Endothelial cell of umbilical vein (primary cell): ENCODE data around the gene CEBPA.

Source experiments
- EZH2 ChIP-seq: IDR thresholded peaks from 2 replicates; pipeline ENCODE4 v1.6.1; 2012; ENCODE audit warnings: borderline replicate concordance, low read depth, mild to moderate bottlenecking, moderate library complexity, low read length, inconsistent platforms; ENCODE audit not compliant: severe bottlenecking
- POLR2A ChIP-seq: IDR thresholded peaks from 2 replicates; pipeline ENCODE4 v1.6.1; 2012; ENCODE audit warnings: low read depth, mild to moderate bottlenecking, control low read depth, low read length
- POLR2AphosphoS5 ChIP-seq: IDR thresholded peaks from 2 replicates; pipeline ENCODE4 v1.6.1; 2012; ENCODE audit warnings: low read depth, mild to moderate bottlenecking, control low read depth, low read length, moderate library complexity; ENCODE audit not compliant: insufficient read depth
- TF ChIP-seq, protein P1 (sequence below), 2 donors: IDR thresholded peaks; 1 replicate in 1 of 2; 2 replicates in 1 of 2; pipeline ENCODE4 v1.5.1; 2011; ENCODE audit warnings: low read length in 2 of 2, mild to moderate bottlenecking in 2 of 2, moderate library complexity in 2 of 2, control low read depth in 1 of 2, inconsistent platforms in 1 of 2, low read depth in 1 of 2; ENCODE audit not compliant: insufficient read depth in 1 of 2; ENCODE audit errors: extremely low read depth in 1 of 2
- TF ChIP-seq, protein P2 (sequence below): IDR thresholded peaks from 2 replicates; pipeline ENCODE4 v1.6.1; 2011; ENCODE audit not compliant: insufficient read depth, insufficient read length

DNA sequence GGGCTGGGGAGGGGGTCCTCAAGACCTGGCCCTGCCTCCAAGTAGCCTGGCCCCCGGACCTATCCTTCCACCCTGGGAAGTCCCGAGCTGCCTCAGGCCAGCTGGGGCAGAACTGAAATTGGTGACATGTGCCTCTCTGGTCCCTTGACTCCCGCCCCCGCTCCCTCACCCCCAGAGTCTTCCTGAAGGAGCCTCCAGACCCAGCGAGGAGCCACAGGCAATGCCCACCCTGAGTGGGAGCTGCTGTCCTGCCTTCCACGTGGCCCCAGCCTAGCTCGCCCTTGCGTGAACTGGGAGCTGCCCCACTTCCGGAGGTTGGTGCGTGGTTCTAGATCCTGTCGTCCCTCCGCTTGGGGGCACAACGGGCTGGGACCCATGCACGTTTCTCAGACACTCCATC lies 34.6 kb downstream of the CEBPA start:
- TF ChIP-seq, protein P1, sequence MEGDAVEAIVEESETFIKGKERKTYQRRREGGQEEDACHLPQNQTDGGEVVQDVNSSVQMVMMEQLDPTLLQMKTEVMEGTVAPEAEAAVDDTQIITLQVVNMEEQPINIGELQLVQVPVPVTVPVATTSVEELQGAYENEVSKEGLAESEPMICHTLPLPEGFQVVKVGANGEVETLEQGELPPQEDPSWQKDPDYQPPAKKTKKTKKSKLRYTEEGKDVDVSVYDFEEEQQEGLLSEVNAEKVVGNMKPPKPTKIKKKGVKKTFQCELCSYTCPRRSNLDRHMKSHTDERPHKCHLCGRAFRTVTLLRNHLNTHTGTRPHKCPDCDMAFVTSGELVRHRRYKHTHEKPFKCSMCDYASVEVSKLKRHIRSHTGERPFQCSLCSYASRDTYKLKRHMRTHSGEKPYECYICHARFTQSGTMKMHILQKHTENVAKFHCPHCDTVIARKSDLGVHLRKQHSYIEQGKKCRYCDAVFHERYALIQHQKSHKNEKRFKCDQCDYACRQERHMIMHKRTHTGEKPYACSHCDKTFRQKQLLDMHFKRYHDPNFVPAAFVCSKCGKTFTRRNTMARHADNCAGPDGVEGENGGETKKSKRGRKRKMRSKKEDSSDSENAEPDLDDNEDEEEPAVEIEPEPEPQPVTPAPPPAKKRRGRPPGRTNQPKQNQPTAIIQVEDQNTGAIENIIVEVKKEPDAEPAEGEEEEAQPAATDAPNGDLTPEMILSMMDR (IDR thresholded peaks at IDR 0.05; ENCODE audit: extremely low read depth in 1 of 2, insufficient read depth in 1 of 2, low read depth in 1 of 2, low read length in 2 of 2) = no peak
- no peak for TF ChIP-seq EZH2
- no peak for TF ChIP-seq POLR2AphosphoS5
- no peak for TF ChIP-seq POLR2A
- TF ChIP-seq, protein P2, sequence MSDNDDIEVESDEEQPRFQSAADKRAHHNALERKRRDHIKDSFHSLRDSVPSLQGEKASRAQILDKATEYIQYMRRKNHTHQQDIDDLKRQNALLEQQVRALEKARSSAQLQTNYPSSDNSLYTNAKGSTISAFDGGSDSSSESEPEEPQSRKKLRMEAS = no peak
